PC-9 (cell line): Measurements from ENCODE around the gene TSG101. TPM values are rescaled to one million over a fixed set of nuclear protein-coding genes. Genes with fewer than 3 reads are reported as not detected.
A peak's percentile ranks its signal among the peaks of the same experiment; 100 is the strongest.

Experiments used
- BruUV-seq: library from RNA; stranded (reverse); fragments of 400-500 nt; replicated peaks from 2 replicates; lab custom pipeline; 2021; lab: Mats Ljungman, UMichigan
- CTCF ChIA-PET: fragments of 300-600 bp; sonication (Branson Sonifier 250); formaldehyde crosslinking; loops from one replicate; lab custom pipeline; 2022; ENCODE audit warnings: antibody characterized with exemption; lab: Charles Lee
- POLR2A ChIA-PET: fragments of 300-600 bp; sonication (Branson Sonifier 250); formaldehyde crosslinking; loops from one replicate; lab custom pipeline; 2022; ENCODE audit warnings: antibody characterized with exemption; ENCODE audit not compliant: unreplicated experiment; lab: Charles Lee
- DNase-seq, 2 experiments: peaks; one replicate each; pipeline versions ENCODE4 v3.0.0 to v3.0.0-alpha.2; 2015 to 2022; ENCODE audit warnings: mixed read lengths in 1 of 2
- H2AFZ ChIP-seq: fragments of 200-600 bp; sonication (generic); 2 replicates; pipeline ENCODE4 v1.8.1; 2017; ENCODE audit warnings: antibody characterized with exemption
- H3F3A ChIP-seq: fragments of 200-600 bp; sonication (generic); 2 replicates; pipeline ENCODE4 v1.8.1; 2017; ENCODE audit warnings: antibody characterized with exemption, mild to moderate bottlenecking, low read depth; ENCODE audit not compliant: insufficient read depth
- H3K27ac ChIP-seq: fragments of 200-600 bp; sonication (generic); 2 replicates; pipeline ENCODE4 v1.6.1; 2016; ENCODE audit warnings: mixed run types
- H3K27me3 ChIP-seq: fragments of 200-600 bp; sonication (generic); 2 replicates; pipeline ENCODE4 v1.6.1; 2016; ENCODE audit warnings: low read depth, mixed run types; ENCODE audit not compliant: insufficient read depth
- H3K36me3 ChIP-seq: fragments of 200-600 bp; sonication (generic); 2 replicates; pipeline ENCODE4 v1.6.1; 2016; ENCODE audit warnings: low read depth, mixed run types
- H3K4me1 ChIP-seq: fragments of 200-600 bp; sonication (generic); replicated peaks from 2 replicates; pipeline ENCODE4 v1.6.1; 2016; ENCODE audit warnings: mixed run types; ENCODE audit not compliant: insufficient read depth
- H3K4me2 ChIP-seq: fragments of 200-600 bp; sonication (generic); 2 replicates; pipeline ENCODE4 v1.6.1; 2017; ENCODE audit warnings: mixed run types
- H3K4me3 ChIP-seq: fragments of 200-600 bp; sonication (generic); 2 replicates; pipeline ENCODE4 v1.6.1; 2016; ENCODE audit warnings: mixed run types
- H3K79me2 ChIP-seq: fragments of 200-600 bp; sonication (generic); 2 replicates; pipeline ENCODE4 v1.6.1; 2017; ENCODE audit warnings: low read depth, mixed run types
- H3K9me2 ChIP-seq: fragments of 200-600 bp; sonication (generic); 2 replicates; pipeline ENCODE4 v1.8.1; 2017; ENCODE audit warnings: mild to moderate bottlenecking; ENCODE audit not compliant: insufficient read depth
- H3K9me3 ChIP-seq: fragments of 200-600 bp; sonication (generic); 2 replicates; pipeline ENCODE4 v1.8.1; 2016; ENCODE audit warnings: low read depth; ENCODE audit not compliant: insufficient read depth
- H4K20me1 ChIP-seq: fragments of 200-600 bp; sonication (generic); 2 replicates; pipeline ENCODE4 v1.8.1; 2017; ENCODE audit not compliant: insufficient read depth
- CTCF ChIP-seq: fragments of 200-600 bp; sonication (generic); conservative IDR thresholded peaks from 2 replicates; pipeline ENCODE4 v1.6.1; 2017; ENCODE audit warnings: mixed run types, antibody characterized with exemption, mild to moderate bottlenecking, moderate library complexity
- EZH2 ChIP-seq: fragments of 200-600 bp; sonication (generic); IDR thresholded peaks from 2 replicates; pipeline ENCODE4 v1.8.0; 2017; ENCODE audit warnings: antibody characterized with exemption, low read depth
- intact Hi-C: fragments of 100-400 bp; cut with micrococcal nuclease; formaldehyde crosslinking; loops from one replicate; pipeline ENCODE4 v1.10.0; 2022; ENCODE audit not compliant: unreplicated experiment
- total RNA-seq: library from RNA; stranded (reverse); gene quantifications from 2 replicates; pipeline ENCODE4 v1.2.3, GENCODE V29; 2021

The TSG101 gene
- total RNA-seq, 1 experiment from 2014 or later = 97.1 TPM

DNA sequence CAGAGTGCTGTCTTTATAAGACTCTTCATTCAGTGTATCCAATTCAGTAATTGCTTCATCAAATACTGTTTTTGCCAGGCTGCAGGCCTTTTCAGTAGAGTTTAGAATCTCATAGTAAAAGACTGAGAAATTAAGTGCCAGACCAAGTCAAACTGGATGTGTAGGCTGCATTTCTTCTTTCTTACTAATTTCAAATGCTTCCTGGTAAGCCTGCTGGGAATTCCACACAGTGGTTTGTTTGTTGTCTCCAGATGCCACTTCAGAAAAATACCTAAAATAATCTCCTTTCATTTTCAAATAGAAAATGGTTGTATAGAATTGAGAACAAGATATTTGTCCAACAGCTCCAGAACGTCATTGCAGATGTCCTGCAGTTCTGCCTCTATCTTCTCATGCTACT is 36.4 kb downstream of the TSG101 start:
- Histone ChIP-seq H3K9me2 (no peaks in the 10 kb centered on the region), H3K4me3 (no peak overlapping the region), H3K9me3 (no peaks in the 10 kb centered on the region), H3F3A (peaks cover 32% of the 10 kb centered on the region), H3K27ac (peak overlapping the region; percentile 64), H3K4me1 (peaks cover 54% of the 10 kb centered on the region), H3K79me2 (no peaks in the 10 kb centered on the region), H3K36me3 (peaks cover 18% of the 10 kb centered on the region), H3K27me3 (no peaks in the 10 kb centered on the region), H2AFZ (no peak overlapping the region), H4K20me1 (no peaks in the 10 kb centered on the region; the same call in 1 of the 2 replicates), H3K4me2 (peak overlapping the region; percentile 38)
- no TSS peak for BruUV-seq
- CTCF ChIA-PET = interaction anchor here (1.6 kb wide), 1 partner anchor 247 kb away, joined by 5 read pairs; no protein-coding TSS in a partner anchor
- intact Hi-C loops = loop anchor here (1.0 to 5.0 kb wide), 3 partner anchors 37 to 177 kb away; partner anchors contain the start of genes LDHC and TSG101
- POLR2A ChIA-PET = no interaction called here
- DNase-seq = peak; percentile 38 to 91
- TF ChIP-seq CTCF (no peak), EZH2 (no peak)

- no peak for DNase-seq
- no peaks in the 10 kb centered on the region for H3K27me3 ChIP-seq
- no peak overlapping the region for H3K4me2 ChIP-seq
- H3K36me3 ChIP-seq = peaks cover 43% of the 10 kb centered on the region
- ChIA-PET POLR2A (no interaction called here), CTCF (no interaction called here)
- H3K9me2 ChIP-seq = no peaks in the 10 kb centered on the region
- no peak overlapping the region for H2AFZ ChIP-seq
- no peaks in the 10 kb centered on the region for H3K79me2 ChIP-seq
- no peaks in the 10 kb centered on the region for H3K9me3 ChIP-seq
- BruUV-seq = no TSS peak
- TF ChIP-seq CTCF = no peak
- no peak for TF ChIP-seq EZH2
- no peak overlapping the region for H3K27ac ChIP-seq
- H4K20me1 ChIP-seq = peaks cover 9% of the 10 kb centered on the region; the same call in 1 of the 2 replicates
- peaks cover 19% of the 10 kb centered on the region for H3K4me1 ChIP-seq
- peaks cover 16% of the 10 kb centered on the region for H3F3A ChIP-seq
- intact Hi-C loops = no loop called here
- H3K4me3 ChIP-seq = no peak overlapping the region
Observed at GRCh38 chr11:18485913-18486528, 40.7 kb downstream of the TSG101 start.

- no TSS peak for BruUV-seq
- peaks cover 9% of the 10 kb centered on the region; the same call in 1 of the 2 replicates for H4K20me1 ChIP-seq
- no peak overlapping the region for H3K4me2 ChIP-seq
- ChIA-PET CTCF (no interaction called here), POLR2A (no interaction called here)
- H3K27ac ChIP-seq = no peak overlapping the region
- H3K4me3 ChIP-seq = no peak overlapping the region
- H2AFZ ChIP-seq = no peak overlapping the region
- H3K9me3 ChIP-seq = no peaks in the 10 kb centered on the region
- no peaks in the 10 kb centered on the region for H3K79me2 ChIP-seq
- no peaks in the 10 kb centered on the region for H3K9me2 ChIP-seq
- TF ChIP-seq CTCF = no peak
- no peak for TF ChIP-seq EZH2
- peaks cover 65% of the 10 kb centered on the region for H3K36me3 ChIP-seq
- intact Hi-C loops = no loop called here
- no peak for DNase-seq
- no peaks in the 10 kb centered on the region for H3F3A ChIP-seq
- no peaks in the 10 kb centered on the region for H3K4me1 ChIP-seq
- H3K27me3 ChIP-seq = no peaks in the 10 kb centered on the region
Observed at GRCh38 chr11:18479063-18479462, 47.7 kb downstream of the TSG101 start.
